HL-60 (cell line): ENCODE data around the gene INPP4B.

Source experiments
- DNase-seq, 2 experiments: peaks; one replicate each; pipeline ENCODE4 v3.0.0-alpha.2; 2010 to 2020; ENCODE audit warnings: low read depth in 1 of 2, low spot score in 1 of 2
- H3K27ac ChIP-seq: fragments of 250-450 bp; sonication (Bioruptor Pico); replicated peaks from 2 replicates; pipeline ENCODE4 v1.5.1; 2020; ENCODE audit warnings: mild to moderate bottlenecking, moderate library complexity
- H3K27me3 ChIP-seq: fragments of 250-450 bp; sonication (Bioruptor Pico); 2 replicates; pipeline ENCODE4 v1.5.1; 2021; ENCODE audit warnings: mild to moderate bottlenecking, moderate library complexity; ENCODE audit not compliant: insufficient read depth, poor library complexity, severe bottlenecking
- H3K4me3 ChIP-seq: replicated peaks from 2 replicates; pipeline ENCODE4 v1.5.1; 2011; ENCODE audit warnings: mild to moderate bottlenecking, control low read depth, low read length; ENCODE audit not compliant: insufficient read depth
- CTCF ChIP-seq: IDR thresholded peaks from one replicate; pipeline ENCODE4 v1.5.1; 2011; ENCODE audit warnings: low read length, control low read depth, inconsistent platforms; ENCODE audit not compliant: insufficient read depth
- GABPA ChIP-seq: IDR thresholded peaks from 2 replicates; pipeline ENCODE4 v1.6.1; 2012; ENCODE audit warnings: low read depth
- POLR2AphosphoS5 ChIP-seq: IDR thresholded peaks from 2 replicates; pipeline ENCODE4 v1.6.1; 2012; ENCODE audit warnings: low read depth
- SPI1 ChIP-seq: IDR thresholded peaks from 2 replicates; pipeline ENCODE4 v1.6.1; 2012; ENCODE audit warnings: low read depth, mild to moderate bottlenecking, borderline replicate concordance
- TF ChIP-seq, protein P1 (sequence below): IDR thresholded peaks from 2 replicates; pipeline ENCODE4 v1.6.1; 2012; ENCODE audit warnings: low read depth; ENCODE audit not compliant: insufficient replicate concordance

Gene INPP4B

DNA sequence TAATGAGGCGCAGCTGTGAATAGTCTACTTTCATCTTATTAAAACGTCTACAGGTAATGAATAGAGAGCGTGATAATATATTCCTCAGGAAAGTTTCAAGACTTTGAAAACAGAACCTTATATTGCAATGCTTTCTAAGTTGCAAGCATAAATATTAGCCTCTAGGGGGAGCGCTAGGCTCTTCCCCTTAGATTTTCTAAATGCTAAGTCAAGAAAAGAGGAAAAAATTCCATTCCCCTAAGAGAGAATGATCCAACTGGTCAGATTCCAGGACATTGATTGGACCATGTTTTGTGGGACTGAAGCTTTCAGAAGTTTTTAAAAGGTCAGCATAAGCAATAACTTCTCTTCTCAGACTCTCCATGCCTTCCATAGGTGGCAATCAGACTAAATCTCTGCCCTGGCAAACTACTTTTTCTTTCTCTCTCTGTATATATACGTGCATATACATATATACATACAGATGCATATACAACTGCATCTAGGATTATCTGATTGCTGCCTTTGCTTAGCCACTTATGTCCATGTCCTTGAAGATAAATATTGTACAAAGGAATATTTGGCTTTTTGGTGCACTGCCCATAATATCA is 492.9 kb downstream of the INPP4B start:
- DNase-seq = no peak
- peak; percentile 45 for TF ChIP-seq CTCF
- no peak for TF ChIP-seq GABPA
- Histone ChIP-seq H3K4me3 (no peak overlapping the region), H3K27me3 (no peaks in the 10 kb centered on the region), H3K27ac (no peak overlapping the region)

DNA sequence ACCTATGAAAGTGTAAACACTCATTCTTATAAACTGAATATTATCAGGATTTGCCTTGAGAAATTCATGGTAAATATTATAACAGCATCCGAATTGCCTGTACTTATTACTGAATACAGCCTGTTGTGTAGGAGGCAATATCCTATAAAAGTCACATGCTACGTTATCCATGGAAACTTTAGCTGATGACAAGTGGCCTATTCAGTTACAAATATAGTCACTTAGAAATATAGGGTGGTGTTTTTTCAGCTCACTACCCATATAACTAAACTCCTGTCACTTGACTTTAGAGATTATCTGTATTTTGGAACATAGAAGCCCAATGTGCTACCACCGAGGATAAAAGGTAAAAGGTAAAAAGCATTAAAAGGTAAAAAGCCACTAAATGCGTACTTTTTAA is 493.4 kb downstream of the INPP4B start:
- no peaks in the 10 kb centered on the region for H3K27me3 ChIP-seq
- H3K27ac ChIP-seq = no peak overlapping the region
- H3K4me3 ChIP-seq = no peak overlapping the region
- TF ChIP-seq SPI1 (no peak), CTCF (no peak), POLR2AphosphoS5 (no peak), GABPA (no peak)
- TF ChIP-seq, protein P1, sequence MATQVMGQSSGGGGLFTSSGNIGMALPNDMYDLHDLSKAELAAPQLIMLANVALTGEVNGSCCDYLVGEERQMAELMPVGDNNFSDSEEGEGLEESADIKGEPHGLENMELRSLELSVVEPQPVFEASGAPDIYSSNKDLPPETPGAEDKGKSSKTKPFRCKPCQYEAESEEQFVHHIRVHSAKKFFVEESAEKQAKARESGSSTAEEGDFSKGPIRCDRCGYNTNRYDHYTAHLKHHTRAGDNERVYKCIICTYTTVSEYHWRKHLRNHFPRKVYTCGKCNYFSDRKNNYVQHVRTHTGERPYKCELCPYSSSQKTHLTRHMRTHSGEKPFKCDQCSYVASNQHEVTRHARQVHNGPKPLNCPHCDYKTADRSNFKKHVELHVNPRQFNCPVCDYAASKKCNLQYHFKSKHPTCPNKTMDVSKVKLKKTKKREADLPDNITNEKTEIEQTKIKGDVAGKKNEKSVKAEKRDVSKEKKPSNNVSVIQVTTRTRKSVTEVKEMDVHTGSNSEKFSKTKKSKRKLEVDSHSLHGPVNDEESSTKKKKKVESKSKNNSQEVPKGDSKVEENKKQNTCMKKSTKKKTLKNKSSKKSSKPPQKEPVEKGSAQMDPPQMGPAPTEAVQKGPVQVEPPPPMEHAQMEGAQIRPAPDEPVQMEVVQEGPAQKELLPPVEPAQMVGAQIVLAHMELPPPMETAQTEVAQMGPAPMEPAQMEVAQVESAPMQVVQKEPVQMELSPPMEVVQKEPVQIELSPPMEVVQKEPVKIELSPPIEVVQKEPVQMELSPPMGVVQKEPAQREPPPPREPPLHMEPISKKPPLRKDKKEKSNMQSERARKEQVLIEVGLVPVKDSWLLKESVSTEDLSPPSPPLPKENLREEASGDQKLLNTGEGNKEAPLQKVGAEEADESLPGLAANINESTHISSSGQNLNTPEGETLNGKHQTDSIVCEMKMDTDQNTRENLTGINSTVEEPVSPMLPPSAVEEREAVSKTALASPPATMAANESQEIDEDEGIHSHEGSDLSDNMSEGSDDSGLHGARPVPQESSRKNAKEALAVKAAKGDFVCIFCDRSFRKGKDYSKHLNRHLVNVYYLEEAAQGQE = no peak
- no peak for DNase-seq

DNA sequence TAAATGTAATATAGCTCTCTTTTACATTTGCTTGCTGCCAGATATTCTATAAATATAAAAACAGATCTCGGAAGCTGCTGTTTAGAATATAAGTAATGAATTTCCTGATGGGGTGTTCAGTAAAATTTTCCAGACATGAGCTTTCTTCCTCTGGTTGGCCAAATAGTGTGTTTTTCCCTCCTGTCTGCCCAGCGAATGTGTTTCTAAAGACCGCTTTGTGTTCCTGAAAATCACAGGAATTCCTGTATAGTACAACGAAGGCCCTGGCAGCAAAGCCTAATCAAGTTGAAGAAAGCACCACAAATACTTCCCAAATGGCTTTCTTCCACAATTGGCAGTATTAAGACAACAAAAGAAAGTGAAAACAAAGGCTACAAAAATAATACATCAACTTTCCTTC is 494.1 kb downstream of the INPP4B start:
- Histone ChIP-seq H3K27ac (no peak overlapping the region), H3K4me3 (no peak overlapping the region), H3K27me3 (no peaks in the 10 kb centered on the region)
- TF ChIP-seq SPI1 = no peak
- TF ChIP-seq POLR2AphosphoS5 = no peak
- TF ChIP-seq, protein P1 = no peak
- TF ChIP-seq GABPA = no peak
- no peak for TF ChIP-seq CTCF
- DNase-seq = no peak

GRCh38 chr4:142350871-142351270 is 495.2 kb downstream of the INPP4B start:
- Histone ChIP-seq H3K4me3 (no peak overlapping the region), H3K27me3 (no peaks in the 10 kb centered on the region), H3K27ac (no peak overlapping the region)
- no peak for DNase-seq
- TF ChIP-seq POLR2AphosphoS5 = no peak
- no peak for TF ChIP-seq GABPA
- no peak for TF ChIP-seq SPI1
- TF ChIP-seq, protein P1 = no peak
- TF ChIP-seq CTCF = no peak
